CD4-positive, alpha-beta T cell (primary cell): ENCODE measurements around the gene IL1F10. TPM values are rescaled to one million over a fixed set of nuclear protein-coding genes. Genes with fewer than 3 reads are reported as not detected.

ENCODE experiments used
- ATAC-seq: fragments of 200-7000 bp; cut with Tn5 transposase; one replicate; pipeline ENCODE4 v1.10.0; 2022; ENCODE audit warnings: mild to moderate bottlenecking; ENCODE audit not compliant: poor library complexity
- CTCF ChIA-PET: fragments of 350-600 bp; sonication (Branson Sonifier 250); formaldehyde crosslinking; loops from one replicate; lab custom pipeline; 2021; ENCODE audit warnings: antibody characterized with exemption, inconsistent platforms; lab: Charles Lee
- POLR2A ChIA-PET: fragments of 350-600 bp; sonication (Branson Sonifier 250); formaldehyde crosslinking; loops from one replicate; lab custom pipeline; 2021; ENCODE audit warnings: antibody characterized with exemption, inconsistent platforms; lab: Charles Lee
- DNase-seq, 14 experiments: peaks; one replicate each; pipeline ENCODE4 v3.0.0-alpha.2; 2013 to 2020; ENCODE audit warnings: mixed read lengths in 2 of 14
- H3K27ac ChIP-seq, 2 donors: one replicate each; pipeline versions ENCODE4 v1.5.1 to v1.7.0; 2013; ENCODE audit warnings: low read length in 2 of 2, low read depth in 1 of 2, mild to moderate bottlenecking in 1 of 2
- H3K27me3 ChIP-seq, 2 experiments: 1 replicate in 1 of 2; 2 replicates in 1 of 2; pipeline versions ENCODE4 v1.6.1 to v1.7.0; 2013; ENCODE audit warnings: low read length in 2 of 2, control low read depth in 1 of 2, mild to moderate bottlenecking in 1 of 2, moderate library complexity in 1 of 2; ENCODE audit not compliant: insufficient read depth in 2 of 2, control insufficient read depth in 1 of 2
- H3K36me3 ChIP-seq: one replicate; pipeline ENCODE4 v1.6.1; 2013; ENCODE audit warnings: low read length, control low read depth; ENCODE audit not compliant: insufficient read depth
- H3K4me1 ChIP-seq: one replicate; pipeline ENCODE4 v1.6.1; 2013; ENCODE audit warnings: low read length, control low read depth; ENCODE audit not compliant: insufficient read depth
- H3K4me3 ChIP-seq: one replicate; pipeline ENCODE4 v1.5.1; 2013; ENCODE audit warnings: mild to moderate bottlenecking, low read length, moderate library complexity
- H3K9me3 ChIP-seq, 2 experiments: 1 replicate in 1 of 2; 2 replicates in 1 of 2; pipeline versions ENCODE4 v1.6.1 to v1.7.0; 2013; ENCODE audit warnings: low read length in 2 of 2, mild to moderate bottlenecking in 2 of 2, control low read depth in 1 of 2, moderate library complexity in 1 of 2; ENCODE audit not compliant: control insufficient read depth in 1 of 2, insufficient read depth in 1 of 2
- H3K27ac Mint-ChIP-seq: one replicate; pipeline ENCODE4 v1.8.0; 2020; ENCODE audit warnings: mixed read lengths
- H3K27me3 Mint-ChIP-seq: one replicate; pipeline ENCODE4 v1.8.0; 2021; ENCODE audit warnings: mixed read lengths
- H3K36me3 Mint-ChIP-seq: one replicate; pipeline ENCODE4 v1.8.0; 2021; ENCODE audit warnings: low read depth, mixed read lengths
- H3K4me1 Mint-ChIP-seq: one replicate; pipeline ENCODE4 v1.8.0; 2021; ENCODE audit warnings: low read depth, mixed read lengths
- H3K4me3 Mint-ChIP-seq: one replicate; pipeline ENCODE4 v1.8.0; 2020; ENCODE audit warnings: mild to moderate bottlenecking, mixed read lengths
- H3K9me3 Mint-ChIP-seq: one replicate; pipeline ENCODE4 v1.8.0; 2020; ENCODE audit warnings: mixed read lengths
- CTCF ChIP-seq: fragments of 200-600 bp; IDR thresholded peaks from one replicate; pipeline ENCODE4 v1.8.0; 2022; ENCODE audit warnings: antibody characterized with exemption, mild to moderate bottlenecking
- intact Hi-C, 2 experiments: fragments of 100-400 bp; cut with DNase I in 1 of 2; cut with micrococcal nuclease in 1 of 2; formaldehyde crosslinking; loops; one replicate each; pipeline versions ENCODE4 v1.15.1 to v1.9.0; 2023 to 2025; cut with DNase I, micrococcal nuclease
- total RNA-seq, 174 experiments: library from RNA in 2 of 174; stranded (reverse) in 2 of 174; gene quantifications; one replicate each; pipeline ENCODE4 v1.2.3 and lab custom pipeline; 2021 to 2026

Gene IL1F10
- total RNA-seq, 2 experiments from 2014 or later = not detected

GRCh38 chr2:113078350-113078839 lies 10.6 kb downstream of the IL1F10 start:
- no peaks in the 10 kb centered on the region for H3K36me3 ChIP-seq
- ChIA-PET POLR2A (no interaction called here), CTCF (no interaction called here)
- no peak overlapping the region for H3K27ac Mint-ChIP-seq
- no peaks in the 10 kb centered on the region for H3K27me3 Mint-ChIP-seq
- H3K4me3 ChIP-seq = no peak overlapping the region
- no peak for DNase-seq
- no peaks in the 10 kb centered on the region for H3K9me3 ChIP-seq
- H3K36me3 Mint-ChIP-seq = no peaks in the 10 kb centered on the region
- TF ChIP-seq CTCF = no peak
- H3K4me1 Mint-ChIP-seq = peaks cover 8% of the 10 kb centered on the region
- intact Hi-C loops = no loop called here
- no peak for ATAC-seq
- peaks cover 8% of the 10 kb centered on the region for H3K4me1 ChIP-seq
- no peaks in the 10 kb centered on the region for H3K9me3 Mint-ChIP-seq
- H3K27ac ChIP-seq = no peak overlapping the region
- no peaks in the 10 kb centered on the region for H3K27me3 ChIP-seq
- no peak overlapping the region for H3K4me3 Mint-ChIP-seq

GRCh38 chr2:113079131-113079530 lies 11.4 kb downstream of the IL1F10 start:
- Mint-ChIP-seq H3K36me3 (no peaks in the 10 kb centered on the region), H3K4me1 (peaks cover 8% of the 10 kb centered on the region), H3K4me3 (no peak overlapping the region), H3K27me3 (no peaks in the 10 kb centered on the region), H3K27ac (no peak overlapping the region), H3K9me3 (no peaks in the 10 kb centered on the region)
- Histone ChIP-seq H3K4me1 (peaks cover 8% of the 10 kb centered on the region), H3K27me3 (no peaks in the 10 kb centered on the region), H3K4me3 (no peak overlapping the region), H3K36me3 (no peaks in the 10 kb centered on the region), H3K27ac (no peak overlapping the region), H3K9me3 (no peaks in the 10 kb centered on the region)
- ATAC-seq (no peak), DNase-seq (no peak)
- intact Hi-C loops = no loop called here
- CTCF ChIA-PET = no interaction called here
- TF ChIP-seq CTCF = no peak
- POLR2A ChIA-PET = no interaction called here

- ChIA-PET CTCF (interaction anchor here (0.7 to 1.1 kb wide), 2 partner anchors 18 to 22 kb away, joined by 4 to 5 read pairs; no protein-coding TSS in a partner anchor), POLR2A (no interaction called here)
- Histone ChIP-seq H3K27me3 (no peaks in the 10 kb centered on the region), H3K4me3 (no peak overlapping the region), H3K36me3 (no peaks in the 10 kb centered on the region), H3K27ac (no peak overlapping the region), H3K4me1 (peaks cover 1% of the 10 kb centered on the region), H3K9me3 (no peaks in the 10 kb centered on the region)
- H3K4me3 Mint-ChIP-seq = no peak overlapping the region
- H3K4me1 Mint-ChIP-seq = peaks cover 4% of the 10 kb centered on the region
- peak in 11 of 14 experiments; percentile 23 to 64 (median 30) for DNase-seq
- peak; percentile 60 for TF ChIP-seq CTCF
- H3K27ac Mint-ChIP-seq = no peak overlapping the region
- H3K36me3 Mint-ChIP-seq = no peaks in the 10 kb centered on the region
- intact Hi-C loops = loop anchor here in 1 of 2 experiments (5.0 kb wide), 1 partner anchor 117 kb away; no protein-coding TSS in a partner anchor
- peak; percentile 77 for ATAC-seq
- no peaks in the 10 kb centered on the region for H3K27me3 Mint-ChIP-seq
- H3K9me3 Mint-ChIP-seq = no peaks in the 10 kb centered on the region
Measured at GRCh38 chr2:113080134-113080533, 12.4 kb downstream of the IL1F10 start.
